PC-3 (cell line): Measurements from ENCODE around the gene JARID2.

Experiments
- EZH2 ChIP-seq: fragments of 300-600 bp; sonication (generic); IDR thresholded peaks from one replicate; pipeline ENCODE4 v1.6.1; 2017; ENCODE audit warnings: antibody characterized with exemption, mild to moderate bottlenecking, low read length; ENCODE audit not compliant: unreplicated experiment
- TF ChIP-seq, protein P1 (sequence below): fragments of 300-600 bp; sonication (generic); conservative IDR thresholded peaks from 2 replicates; pipeline ENCODE4 v1.5.1; 2017; ENCODE audit warnings: antibody characterized with exemption, low read depth, mild to moderate bottlenecking, low read length

GRCh38 chr6:15520626-15521203 lies 274.8 kb downstream of the JARID2 start:
- TF ChIP-seq, protein P1, sequence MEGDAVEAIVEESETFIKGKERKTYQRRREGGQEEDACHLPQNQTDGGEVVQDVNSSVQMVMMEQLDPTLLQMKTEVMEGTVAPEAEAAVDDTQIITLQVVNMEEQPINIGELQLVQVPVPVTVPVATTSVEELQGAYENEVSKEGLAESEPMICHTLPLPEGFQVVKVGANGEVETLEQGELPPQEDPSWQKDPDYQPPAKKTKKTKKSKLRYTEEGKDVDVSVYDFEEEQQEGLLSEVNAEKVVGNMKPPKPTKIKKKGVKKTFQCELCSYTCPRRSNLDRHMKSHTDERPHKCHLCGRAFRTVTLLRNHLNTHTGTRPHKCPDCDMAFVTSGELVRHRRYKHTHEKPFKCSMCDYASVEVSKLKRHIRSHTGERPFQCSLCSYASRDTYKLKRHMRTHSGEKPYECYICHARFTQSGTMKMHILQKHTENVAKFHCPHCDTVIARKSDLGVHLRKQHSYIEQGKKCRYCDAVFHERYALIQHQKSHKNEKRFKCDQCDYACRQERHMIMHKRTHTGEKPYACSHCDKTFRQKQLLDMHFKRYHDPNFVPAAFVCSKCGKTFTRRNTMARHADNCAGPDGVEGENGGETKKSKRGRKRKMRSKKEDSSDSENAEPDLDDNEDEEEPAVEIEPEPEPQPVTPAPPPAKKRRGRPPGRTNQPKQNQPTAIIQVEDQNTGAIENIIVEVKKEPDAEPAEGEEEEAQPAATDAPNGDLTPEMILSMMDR = no peak
- TF ChIP-seq EZH2 = no peak
